ENCODE results near the gene ZNF277. TPM values are rescaled to one million over a fixed set of nuclear protein-coding genes. Genes with fewer than 3 reads are reported as not detected.

ZNF277 gene
- total RNA-seq, 1 donor from 2014 or later: 25.9 TPM

DNA sequence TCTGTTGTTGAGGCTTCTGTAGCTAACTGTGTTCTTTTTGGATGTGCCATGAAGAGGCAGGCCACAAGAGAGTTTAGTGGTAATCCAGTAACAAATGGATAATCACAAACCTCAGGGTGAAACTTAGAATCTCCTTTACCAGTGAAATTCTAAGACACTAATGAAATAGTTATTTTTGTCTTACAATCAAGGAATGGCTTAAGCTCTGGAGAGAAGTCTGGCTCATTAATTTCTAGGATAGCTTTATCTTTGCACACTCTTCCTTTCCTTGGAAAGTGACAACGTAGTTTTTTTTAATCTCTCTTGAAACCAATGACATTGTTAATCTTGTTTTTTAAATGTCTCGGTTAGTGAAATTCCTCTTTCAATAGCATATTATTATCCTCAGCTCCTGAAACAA, 150.1 kb downstream of the ZNF277 start:
- no peak for TF ChIP-seq CTCF (IDR thresholded peaks at IDR 0.05; ENCODE audit: unreplicated experiment)
- peaks cover 6% of the 10 kb centered on the region for H3K4me1 Mint-ChIP-seq (ENCODE audit: low read depth)
- H3K9me3 Mint-ChIP-seq (ENCODE audit: low read depth): peaks cover 6% of the 10 kb centered on the region
- no peaks in the 10 kb centered on the region for H3K36me3 Mint-ChIP-seq (ENCODE audit: insufficient read depth)
- H3K4me3 Mint-ChIP-seq (ENCODE audit: low read depth): no peak overlapping the region
- no peaks in the 10 kb centered on the region for H3K27me3 Mint-ChIP-seq
- no peak overlapping the region for H3K27ac Mint-ChIP-seq
- no peak for DNase-seq (ENCODE audit: low spot score, unreplicated experiment)

- no peak for DNase-seq (ENCODE audit: low spot score, unreplicated experiment)
- peaks cover 6% of the 10 kb centered on the region for H3K9me3 Mint-ChIP-seq (ENCODE audit: low read depth)
- no peak overlapping the region for H3K4me3 Mint-ChIP-seq (ENCODE audit: low read depth)
- no peaks in the 10 kb centered on the region for H3K36me3 Mint-ChIP-seq (ENCODE audit: insufficient read depth)
- H3K27me3 Mint-ChIP-seq: no peaks in the 10 kb centered on the region
- H3K27ac Mint-ChIP-seq: no peak overlapping the region
- H3K4me1 Mint-ChIP-seq (ENCODE audit: low read depth): peaks cover 6% of the 10 kb centered on the region
- peak; percentile 19 for TF ChIP-seq CTCF (IDR thresholded peaks at IDR 0.05; ENCODE audit: unreplicated experiment)
Observed at GRCh38 chr7:112357136-112357535, 150.6 kb downstream of the ZNF277 start.

DNA sequence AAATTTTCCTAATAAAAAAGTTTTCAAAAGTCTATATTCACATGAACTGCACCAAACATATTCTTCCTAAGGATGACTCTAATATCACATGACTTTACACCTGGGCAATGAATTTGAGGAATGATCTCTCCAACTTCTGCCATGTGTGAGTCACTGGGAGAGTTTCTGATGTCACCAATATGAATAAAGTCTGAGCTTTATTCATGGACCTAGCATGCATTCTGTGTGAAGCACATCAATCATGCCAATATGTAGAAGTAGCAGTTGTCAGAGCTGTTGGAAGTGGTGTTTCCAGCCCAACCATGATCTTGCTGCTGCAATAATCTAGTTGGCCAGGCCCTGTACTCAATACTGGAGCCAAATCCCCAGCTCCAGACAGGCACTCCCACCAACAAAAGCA, 152.0 kb downstream of the ZNF277 start:
- Mint-ChIP-seq H3K27ac (no peak overlapping the region), H3K9me3 (ENCODE audit: low read depth) (peaks cover 6% of the 10 kb centered on the region), H3K4me1 (ENCODE audit: low read depth) (peaks cover 12% of the 10 kb centered on the region), H3K4me3 (ENCODE audit: low read depth) (no peak overlapping the region), H3K36me3 (ENCODE audit: insufficient read depth) (no peaks in the 10 kb centered on the region), H3K27me3 (no peaks in the 10 kb centered on the region)
- TF ChIP-seq CTCF (IDR thresholded peaks at IDR 0.05; ENCODE audit: unreplicated experiment): no peak
- no peak for DNase-seq (ENCODE audit: low spot score, unreplicated experiment)

DNA sequence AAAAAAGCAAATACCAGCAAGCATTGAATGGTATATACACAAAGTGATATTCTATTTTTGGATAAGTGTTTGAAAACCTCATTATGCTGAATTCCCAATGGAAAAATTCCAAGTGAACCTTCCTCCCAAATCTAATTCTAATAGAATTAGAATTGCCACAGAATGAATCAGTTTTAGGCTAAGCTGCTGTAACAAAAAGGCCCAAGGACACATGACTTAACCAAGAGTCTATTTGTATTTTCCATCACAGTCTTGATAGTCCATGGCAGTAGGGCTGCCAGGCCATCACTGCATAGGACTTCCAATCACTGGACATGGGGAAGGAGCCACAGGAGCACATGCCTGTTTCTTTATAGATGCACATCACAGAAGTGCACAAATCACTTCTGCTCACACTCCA, 152.6 kb downstream of the ZNF277 start:
- H3K4me3 Mint-ChIP-seq (ENCODE audit: low read depth): no peak overlapping the region
- H3K27ac Mint-ChIP-seq: no peak overlapping the region
- no peak for TF ChIP-seq CTCF (IDR thresholded peaks at IDR 0.05; ENCODE audit: unreplicated experiment)
- H3K36me3 Mint-ChIP-seq (ENCODE audit: insufficient read depth): no peaks in the 10 kb centered on the region
- DNase-seq (ENCODE audit: low spot score, unreplicated experiment): no peak
- peaks cover 14% of the 10 kb centered on the region for H3K4me1 Mint-ChIP-seq (ENCODE audit: low read depth)
- no peaks in the 10 kb centered on the region for H3K27me3 Mint-ChIP-seq
- peaks cover 6% of the 10 kb centered on the region for H3K9me3 Mint-ChIP-seq (ENCODE audit: low read depth)

- DNase-seq (ENCODE audit: low spot score, unreplicated experiment): no peak
- no peak for TF ChIP-seq CTCF (IDR thresholded peaks at IDR 0.05; ENCODE audit: unreplicated experiment)
- H3K4me3 Mint-ChIP-seq (ENCODE audit: low read depth): no peak overlapping the region
- H3K27ac Mint-ChIP-seq: no peak overlapping the region
- H3K4me1 Mint-ChIP-seq (ENCODE audit: low read depth): peaks cover 14% of the 10 kb centered on the region
- H3K36me3 Mint-ChIP-seq (ENCODE audit: insufficient read depth): no peaks in the 10 kb centered on the region
- no peaks in the 10 kb centered on the region for H3K27me3 Mint-ChIP-seq
- H3K9me3 Mint-ChIP-seq (ENCODE audit: low read depth): peaks cover 6% of the 10 kb centered on the region
Observed at GRCh38 chr7:112360681-112361080, 154.2 kb downstream of the ZNF277 start.

Measured in progenitor cell of endocrine pancreas (in vitro differentiated cells).